Prostate gland (tissue), 2 donors: ENCODE results near the gene C19orf12.

Experiments
- CTCF ChIP-seq, 4 experiments: fragments of 200-600 bp in 2 of 4; fragments of 450-650 bp in 2 of 4; sonication (generic) in 2 of 4; IDR thresholded peaks; 1 replicate in 3 of 4; 2 replicates in 1 of 4; pipeline ENCODE4 v1.5.1; 2016 to 2019; ENCODE audit warnings: antibody characterized with exemption in 4 of 4, mild to moderate bottlenecking in 2 of 4, moderate library complexity in 2 of 4
- POLR2A ChIP-seq: fragments of 450-650 bp; IDR thresholded peaks from one replicate; pipeline ENCODE4 v1.6.1; 2016; ENCODE audit warnings: antibody characterized with exemption, mild to moderate bottlenecking
- POLR2AphosphoS5 ChIP-seq: sonication (generic); formaldehyde crosslinking; IDR thresholded peaks from one replicate; pipeline ENCODE4 v1.6.1; 2017; ENCODE audit warnings: antibody characterized with exemption

- TF ChIP-seq CTCF (IDR thresholded peaks at IDR 0.05) (no peak), POLR2A (no peak), POLR2AphosphoS5 (no peak)
Measured at GRCh38 chr19:29714371-29714952, 599 bp downstream of the C19orf12 start.
